ENCODE data around the gene RAB4A.

DNA sequence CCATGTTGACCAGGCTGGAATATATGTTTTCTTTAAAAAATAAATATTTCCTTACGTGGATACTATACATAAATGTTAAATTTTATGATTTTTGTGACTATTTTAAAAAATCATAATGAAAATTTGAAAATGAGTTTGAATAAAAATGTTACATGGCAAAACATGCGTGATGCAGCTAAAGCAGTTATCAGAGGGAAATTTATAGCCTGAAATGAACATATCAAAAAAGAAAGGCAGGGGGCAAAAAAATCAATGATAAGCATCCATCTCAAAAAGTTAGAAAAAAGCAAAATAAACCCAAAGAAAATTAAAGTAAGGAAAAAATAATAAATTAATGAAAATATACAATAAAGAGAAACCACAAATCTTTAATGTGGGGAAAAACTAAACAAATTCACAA lies 63.4 kb downstream of the RAB4A start:
- TF ChIP-seq, protein P1, sequence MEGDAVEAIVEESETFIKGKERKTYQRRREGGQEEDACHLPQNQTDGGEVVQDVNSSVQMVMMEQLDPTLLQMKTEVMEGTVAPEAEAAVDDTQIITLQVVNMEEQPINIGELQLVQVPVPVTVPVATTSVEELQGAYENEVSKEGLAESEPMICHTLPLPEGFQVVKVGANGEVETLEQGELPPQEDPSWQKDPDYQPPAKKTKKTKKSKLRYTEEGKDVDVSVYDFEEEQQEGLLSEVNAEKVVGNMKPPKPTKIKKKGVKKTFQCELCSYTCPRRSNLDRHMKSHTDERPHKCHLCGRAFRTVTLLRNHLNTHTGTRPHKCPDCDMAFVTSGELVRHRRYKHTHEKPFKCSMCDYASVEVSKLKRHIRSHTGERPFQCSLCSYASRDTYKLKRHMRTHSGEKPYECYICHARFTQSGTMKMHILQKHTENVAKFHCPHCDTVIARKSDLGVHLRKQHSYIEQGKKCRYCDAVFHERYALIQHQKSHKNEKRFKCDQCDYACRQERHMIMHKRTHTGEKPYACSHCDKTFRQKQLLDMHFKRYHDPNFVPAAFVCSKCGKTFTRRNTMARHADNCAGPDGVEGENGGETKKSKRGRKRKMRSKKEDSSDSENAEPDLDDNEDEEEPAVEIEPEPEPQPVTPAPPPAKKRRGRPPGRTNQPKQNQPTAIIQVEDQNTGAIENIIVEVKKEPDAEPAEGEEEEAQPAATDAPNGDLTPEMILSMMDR (IDR thresholded peaks at IDR 0.05; ENCODE audit: low read length) = no peak
- no peak for TF ChIP-seq EZH2 (optimal IDR thresholded peaks at IDR 0.05; ENCODE audit: low read depth, low read length)
- no peak for TF ChIP-seq EZH2phosphoT487 (IDR thresholded peaks at IDR 0.05; ENCODE audit: low read length)

Measured in MM.1S (cell line).